IMR-90 (cell line): ENCODE results near the gene CPNE4. TPM values are rescaled to one million over a fixed set of nuclear protein-coding genes. Genes with fewer than 3 reads are reported as not detected.

Experiments
- ATAC-seq: fragments of 200-7000 bp; cut with Tn5 transposase; 2 replicates; pipeline ENCODE4 v1.9.1; 2020; ENCODE audit warnings: low read depth, mild to moderate bottlenecking, moderate library complexity
- BruUV-seq: library from RNA; stranded (reverse); fragments of 400-500 nt; replicated peaks from 2 replicates; lab custom pipeline; 2021; lab: Mats Ljungman, UMichigan
- CTCF ChIA-PET: fragments of 300-600 bp; formaldehyde crosslinking; extraction: SDS; loops from one replicate; lab custom pipeline; 2021; ENCODE audit warnings: antibody characterized with exemption; lab: Yijun Ruan, JAX
- POLR2A ChIA-PET: fragments of 300-600 bp; sonication (Branson Sonifier 250); formaldehyde crosslinking; loops from one replicate; lab custom pipeline; 2022; ENCODE audit warnings: antibody characterized with exemption; ENCODE audit not compliant: unreplicated experiment; lab: Charles Lee
- DNase-seq: peaks from one replicate; pipeline ENCODE4 v3.0.0; 2013
- H2AFZ ChIP-seq: replicated peaks from 2 replicates; pipeline ENCODE3; 2013; ENCODE audit warnings: low read length, mild to moderate bottlenecking; ENCODE audit not compliant: poor library complexity
- H2AK5ac ChIP-seq: 2 replicates; pipeline ENCODE4 v1.6.1; 2013; ENCODE audit warnings: low read depth, low read length, inconsistent platforms
- H2AK9ac ChIP-seq: replicated peaks from 2 replicates; pipeline ENCODE3; 2013; ENCODE audit warnings: mild to moderate bottlenecking, low read depth, low read length, moderate library complexity; ENCODE audit not compliant: poor library complexity
- H2BK120ac ChIP-seq: 2 replicates; pipeline ENCODE4 v1.6.1; 2013; ENCODE audit warnings: low read depth, low read length, inconsistent platforms
- H2BK15ac ChIP-seq: 3 replicates; pipeline ENCODE4 v1.6.1; 2013; ENCODE audit warnings: low read depth, low read length, inconsistent platforms
- H2BK20ac ChIP-seq: 2 replicates; pipeline ENCODE4 v1.6.1; 2013; ENCODE audit warnings: low read depth, mild to moderate bottlenecking, inconsistent platforms, low read length, moderate library complexity
- H2BK5ac ChIP-seq: 2 replicates; pipeline ENCODE4 v1.6.1; 2013; ENCODE audit warnings: mild to moderate bottlenecking, low read depth, low read length, inconsistent platforms; ENCODE audit not compliant: poor library complexity, severe bottlenecking
- H3K14ac ChIP-seq: replicated peaks from 2 replicates; pipeline ENCODE4 v1.6.1; 2013; ENCODE audit warnings: low read depth, low read length, inconsistent platforms
- H3K18ac ChIP-seq: 2 replicates; pipeline ENCODE4 v1.6.1; 2013; ENCODE audit warnings: low read depth, low read length, control low read depth
- H3K23ac ChIP-seq: 2 replicates; pipeline ENCODE4 v1.6.1; 2013; ENCODE audit warnings: low read depth, low read length, inconsistent platforms
- H3K27ac ChIP-seq: 2 replicates; pipeline ENCODE4 v1.5.1; 2013; ENCODE audit warnings: mild to moderate bottlenecking, control low read depth, low read length; ENCODE audit not compliant: insufficient read depth
- H3K27me3 ChIP-seq: 2 replicates; pipeline ENCODE4 v1.6.1; 2013; ENCODE audit warnings: low read length; ENCODE audit not compliant: control insufficient read depth, insufficient read depth
- H3K36me3 ChIP-seq: 2 replicates; pipeline ENCODE4 v1.6.1; 2013; ENCODE audit warnings: low read length, mixed read lengths; ENCODE audit not compliant: control insufficient read depth, insufficient read depth
- H3K4ac ChIP-seq: 2 replicates; pipeline ENCODE4 v1.6.1; 2013; ENCODE audit warnings: low read depth, low read length, inconsistent platforms
- H3K4me1 ChIP-seq: 2 replicates; pipeline ENCODE4 v1.6.1; 2013; ENCODE audit warnings: low read length, mixed read lengths; ENCODE audit not compliant: control insufficient read depth, insufficient read depth
- H3K4me2 ChIP-seq: 2 replicates; pipeline ENCODE4 v1.6.1; 2013; ENCODE audit warnings: low read depth, mild to moderate bottlenecking, control low read depth, low read length, moderate library complexity
- H3K4me3 ChIP-seq: 2 replicates; pipeline ENCODE4 v1.5.1; 2013; ENCODE audit warnings: low read depth, mild to moderate bottlenecking, control low read depth, low read length, moderate library complexity; ENCODE audit not compliant: insufficient read depth
- H3K56ac ChIP-seq: 2 replicates; pipeline ENCODE4 v1.6.1; 2013; ENCODE audit warnings: low read length, inconsistent platforms; ENCODE audit not compliant: insufficient read depth; ENCODE audit errors: extremely low read depth
- H3K79me1 ChIP-seq, 2 experiments: 2 replicates each; pipeline ENCODE4 v1.6.1; 2013; ENCODE audit warnings: low read length in 2 of 2, inconsistent platforms in 1 of 2, low read depth in 1 of 2
- H3K9ac ChIP-seq: 2 replicates; pipeline ENCODE4 v1.6.1; 2013; ENCODE audit warnings: low read depth, low read length, control low read depth
- H3K9me1 ChIP-seq: 2 replicates; pipeline ENCODE4 v1.6.1; 2013; ENCODE audit warnings: low read length, inconsistent platforms; ENCODE audit not compliant: insufficient read depth
- H3K9me3 ChIP-seq: 2 replicates; pipeline ENCODE4 v1.6.1; 2013; ENCODE audit warnings: low read length; ENCODE audit not compliant: control insufficient read depth, insufficient read depth
- H4K20me1 ChIP-seq: 2 replicates; pipeline ENCODE4 v1.6.1; 2013; ENCODE audit warnings: low read length, inconsistent platforms; ENCODE audit not compliant: insufficient read depth
- H4K5ac ChIP-seq: 2 replicates; pipeline ENCODE4 v1.6.1; 2013; ENCODE audit warnings: mild to moderate bottlenecking, low read depth, low read length, control low read depth
- H4K8ac ChIP-seq, 2 experiments: 2 replicates each; pipeline ENCODE4 v1.6.1; 2013; ENCODE audit warnings: low read depth in 2 of 2, low read length in 2 of 2, control low read depth in 1 of 2, inconsistent platforms in 1 of 2
- H4K91ac ChIP-seq: 2 replicates; pipeline ENCODE4 v1.6.1; 2013; ENCODE audit warnings: low read depth, low read length, inconsistent platforms; ENCODE audit not compliant: insufficient read depth
- BHLHE40 ChIP-seq: fragments of 150-350 bp; IDR thresholded peaks from 2 replicates; pipeline ENCODE4 v1.6.1; 2016; ENCODE audit warnings: mild to moderate bottlenecking, low read depth, low read length
- CTCF ChIP-seq: conservative IDR thresholded peaks from 2 replicates; pipeline ENCODE4 v1.5.1; 2012; ENCODE audit warnings: mild to moderate bottlenecking, low read depth, low read length, improper control_type of control experiment
- ELK1 ChIP-seq: fragments of 150-350 bp; IDR thresholded peaks from 2 replicates; pipeline ENCODE4 v1.6.1; 2016; ENCODE audit warnings: low read depth, mild to moderate bottlenecking, low read length, moderate library complexity, borderline replicate concordance
- FOS ChIP-seq: fragments of 150-350 bp; IDR thresholded peaks from 2 replicates; pipeline ENCODE4 v1.6.1; 2016; ENCODE audit warnings: low read depth, low read length
- MAFK ChIP-seq: IDR thresholded peaks from 2 replicates; pipeline ENCODE4 v1.6.1; 2012; ENCODE audit warnings: low read depth, low read length, improper control_type of control experiment
- MXI1 ChIP-seq: IDR thresholded peaks from 2 replicates; pipeline ENCODE4 v1.6.1; 2012; ENCODE audit warnings: low read depth, mild to moderate bottlenecking, low read length, moderate library complexity, borderline replicate concordance
- POLR2A ChIP-seq: IDR thresholded peaks from 2 replicates; pipeline ENCODE4 v1.6.1; 2012; ENCODE audit warnings: mild to moderate bottlenecking, low read depth, low read length
- RAD21 ChIP-seq: IDR thresholded peaks from 2 replicates; pipeline ENCODE4 v1.6.1; 2012; ENCODE audit warnings: low read length, improper control_type of control experiment
- RCOR1 ChIP-seq: IDR thresholded peaks from 2 replicates; pipeline ENCODE4 v1.6.1; 2012; ENCODE audit warnings: mild to moderate bottlenecking, low read length, improper control_type of control experiment; ENCODE audit not compliant: insufficient replicate concordance
- WGBS, 2 experiments: methylation state at CpG; one replicate each; pipeline versions ENCODE4 v1.1.5 to v1.1.7; 2013; ENCODE audit warnings: missing lambda C conversion rate in 2 of 2; ENCODE audit not compliant: insufficient read length in 1 of 2; ENCODE audit errors: extremely low coverage in 2 of 2; 5-methylcytosine and 5-hydroxymethylcytosine counted together
- dilution Hi-C: fragments of 300-500 bp; cut with HindIII; formaldehyde crosslinking; loops from one replicate; pipeline ENCODE4 v1.14.3; 2018; ENCODE audit warnings: low sequenced_read_pairs; ENCODE audit not compliant: unreplicated experiment
- in situ Hi-C: fragments of 300-500 bp; cut with MboI; formaldehyde crosslinking; loops from 3 replicates; pipeline ENCODE4 v1.14.3; 2019; ENCODE audit warnings: low sequenced_read_pairs, inconsistent platforms, mixed read lengths
- intact Hi-C: fragments of 100-400 bp; cut with micrococcal nuclease; formaldehyde crosslinking; loops from 2 replicates; pipeline ENCODE4 v1.10.0; 2022
- polyA plus RNA-seq, 3 experiments: library from polyadenylated mRNA; depleted of rRNA; stranded (reverse); fragments of >200 nt; gene quantifications; 2 replicates each; pipeline ENCODE4 v1.2.3, GENCODE V29; 2012; ENCODE audit warnings: low replicate concordance in 1 of 3
- total RNA-seq: library from RNA; depleted of rRNA; stranded (reverse); fragments of >200 nt; gene quantifications from 2 replicates; pipeline ENCODE4 v1.2.3, GENCODE V29; 2012

The CPNE4 gene
- total and polyA plus RNA-seq, 2 of the 4 experiments (the other 2 are of a cell fraction): not detected

DNA sequence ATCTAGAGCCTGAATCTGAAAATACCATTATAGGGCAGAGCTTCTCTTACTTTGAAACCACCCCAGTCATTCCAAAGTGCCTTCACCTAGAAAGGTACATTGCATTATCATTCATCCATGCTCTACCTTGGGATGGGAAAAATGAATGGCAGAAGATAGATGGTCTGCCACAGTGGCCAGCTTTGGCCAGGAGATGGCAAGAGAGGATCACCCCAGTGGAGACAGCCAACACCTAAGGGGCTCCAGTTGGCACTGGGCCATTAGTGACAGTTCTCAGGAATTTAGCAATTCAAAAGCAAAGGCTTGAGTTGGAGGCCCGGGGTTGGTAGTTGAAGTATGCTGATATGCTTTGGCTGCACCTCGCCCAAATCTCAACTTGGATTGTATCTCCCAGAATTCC is 278.4 kb downstream of the CPNE4 start:
- H3K27ac ChIP-seq: no peak overlapping the region
- in situ Hi-C loops: no loop called here
- H3K56ac ChIP-seq: no peak overlapping the region
- H3K27me3 ChIP-seq: no peaks in the 10 kb centered on the region
- H4K20me1 ChIP-seq: no peaks in the 10 kb centered on the region
- H3K14ac ChIP-seq: no peak overlapping the region
- ATAC-seq (no peak), DNase-seq (no peak)
- H3K9me3 ChIP-seq: no peaks in the 10 kb centered on the region
- H2BK120ac ChIP-seq: no peak overlapping the region
- no peak overlapping the region for H2BK5ac ChIP-seq
- no peaks in the 10 kb centered on the region for H3K79me1 ChIP-seq
- H3K36me3 ChIP-seq: no peaks in the 10 kb centered on the region
- no peaks in the 10 kb centered on the region for H3K4me1 ChIP-seq
- H3K18ac ChIP-seq: no peak overlapping the region
- no peak overlapping the region for H2BK15ac ChIP-seq
- no peak overlapping the region for H3K9ac ChIP-seq
- no peak overlapping the region for H3K23ac ChIP-seq
- H4K8ac ChIP-seq: no peak overlapping the region
- no peak for TF ChIP-seq MXI1
- TF ChIP-seq POLR2A: no peak
- no peak for TF ChIP-seq BHLHE40
- no peak for TF ChIP-seq MAFK
- no peak for TF ChIP-seq FOS
- no peak for TF ChIP-seq RAD21
- no peak for TF ChIP-seq CTCF
- no peak for TF ChIP-seq ELK1
- TF ChIP-seq RCOR1: no peak
- CTCF ChIA-PET: no interaction called here
- no TSS peak for BruUV-seq
- H2AK9ac ChIP-seq: no peak overlapping the region
- no peak overlapping the region for H2AFZ ChIP-seq
- no peak overlapping the region for H2AK5ac ChIP-seq
- intact Hi-C loops: no loop called here
- no peak overlapping the region for H4K5ac ChIP-seq
- no peak overlapping the region for H2BK20ac ChIP-seq
- H3K4me3 ChIP-seq: no peak overlapping the region
- no peak overlapping the region for H3K4ac ChIP-seq
- WGBS, 2 experiments: no CpG with 5 or more reads among the region's 2 CpGs
- H3K4me2 ChIP-seq: no peak overlapping the region
- H3K9me1 ChIP-seq: no peaks in the 10 kb centered on the region
- POLR2A ChIA-PET: no interaction called here
- no peak overlapping the region for H4K91ac ChIP-seq
- dilution Hi-C loops: no loop called here
